ENCODE data around the gene BBLN.

- TF ChIP-seq CTCF (conservative IDR thresholded peaks at IDR 0.05) (no peak), EZH2 (IDR thresholded peaks at IDR 0.05; ENCODE audit: low read depth) (no peak)
These were observed 15.6 kb upstream of the BBLN start for GRCh38 chr9:128144239-128145181.

Measured in PC-9 (cell line).